Measurements from ENCODE around the gene CDH1.
A peak's percentile ranks its signal among the peaks of the same experiment; 100 is the strongest.

The CDH1 gene

GRCh38 chr16:68756239-68756915 is 19.3 kb downstream of the CDH1 start:
- peak; percentile 100 for DNase-seq (ENCODE audit: low read depth, low spot score)
- H3K27ac ChIP-seq, result peak overlapping the region; percentile 100

- no peak for DNase-seq (ENCODE audit: low read depth, low spot score)
- peak overlapping the region; percentile 100 for H3K27ac ChIP-seq
Measured at GRCh38 chr16:68757625-68757935, 20.5 kb downstream of the CDH1 start.

- DNase-seq (ENCODE audit: low read depth, low spot score), result no peak
- peak overlapping the region; percentile 100 for H3K27ac ChIP-seq
Measured at GRCh38 chr16:68759062-68759461, 22.0 kb downstream of the CDH1 start.

- peak; percentile 93 for DNase-seq (ENCODE audit: low read depth, low spot score)
- peak overlapping the region; percentile 100 for H3K27ac ChIP-seq
Measured at GRCh38 chr16:68760671-68761275, 23.7 kb downstream of the CDH1 start.

- peak overlapping the region; percentile 100 for H3K27ac ChIP-seq
- DNase-seq (ENCODE audit: low read depth, low spot score), result no peak
Measured at GRCh38 chr16:68762996-68763756, 26.1 kb downstream of the CDH1 start.

- DNase-seq (ENCODE audit: low read depth, low spot score), result no peak
- peak overlapping the region; percentile 100 for H3K27ac ChIP-seq
Measured at GRCh38 chr16:68764862-68765261, 27.8 kb downstream of the CDH1 start.

GRCh38 chr16:68767581-68767980 is 30.5 kb downstream of the CDH1 start:
- H3K27ac ChIP-seq, result peak overlapping the region; percentile 100
- DNase-seq (ENCODE audit: low read depth, low spot score), result no peak

GRCh38 chr16:68768175-68768574 is 31.1 kb downstream of the CDH1 start:
- DNase-seq (ENCODE audit: low read depth, low spot score), result no peak

GRCh38 chr16:68768771-68769170 is 31.7 kb downstream of the CDH1 start:
- H3K27ac ChIP-seq, result peak overlapping the region; percentile 100
- no peak for DNase-seq (ENCODE audit: low read depth, low spot score)

More at GRCh38 chr16:68768175-68768574, 31.1 kb downstream of the CDH1 start:
- H3K27ac ChIP-seq, result peak overlapping the region; percentile 100

GRCh38 chr16:68770671-68771070 is 33.6 kb downstream of the CDH1 start:
- no peak overlapping the region for H3K27ac ChIP-seq

GRCh38 chr16:68772030-68772681 is 35.1 kb downstream of the CDH1 start:
- peak overlapping the region; percentile 20 for H3K27ac ChIP-seq
- DNase-seq (ENCODE audit: low read depth, low spot score), result no peak

More at GRCh38 chr16:68770671-68771070, 33.6 kb downstream of the CDH1 start:
- no peak for DNase-seq (ENCODE audit: low read depth, low spot score)

- H3K27ac ChIP-seq, result peak overlapping the region; percentile 20
- no peak for DNase-seq (ENCODE audit: low read depth, low spot score)
Measured at GRCh38 chr16:68772871-68773270, 35.8 kb downstream of the CDH1 start.

- DNase-seq (ENCODE audit: low read depth, low spot score), result no peak
- peak overlapping the region; percentile 7 for H3K27ac ChIP-seq
Measured at GRCh38 chr16:68774982-68775634, 38.0 kb downstream of the CDH1 start.

- DNase-seq (ENCODE audit: low read depth, low spot score), result no peak
Measured at GRCh38 chr16:68776821-68777485, 39.9 kb downstream of the CDH1 start.

GRCh38 chr16:68778551-68779231 is 41.6 kb downstream of the CDH1 start:
- peak overlapping the region; percentile 76 for H3K27ac ChIP-seq
- DNase-seq (ENCODE audit: low read depth, low spot score), result no peak

More at GRCh38 chr16:68776821-68777485, 39.9 kb downstream of the CDH1 start:
- H3K27ac ChIP-seq, result peak overlapping the region; percentile 76

- DNase-seq (ENCODE audit: low read depth, low spot score), result no peak
- H3K27ac ChIP-seq, result peak overlapping the region; percentile 76
Measured at GRCh38 chr16:68779891-68780290, 42.8 kb downstream of the CDH1 start.

- H3K27ac ChIP-seq, result peak overlapping the region; percentile 22
Measured at GRCh38 chr16:68781784-68782183, 44.7 kb downstream of the CDH1 start.

GRCh38 chr16:68782198-68783174 is 45.4 kb downstream of the CDH1 start:
- peak overlapping the region; percentile 22 for H3K27ac ChIP-seq
- no peak for DNase-seq (ENCODE audit: low read depth, low spot score)

More at GRCh38 chr16:68781784-68782183, 44.7 kb downstream of the CDH1 start:
- no peak for DNase-seq (ENCODE audit: low read depth, low spot score)
